Measurements from ENCODE around the gene NPAS3. TPM values are rescaled to one million over a fixed set of nuclear protein-coding genes. Genes with fewer than 3 reads are reported as not detected.
A peak's percentile ranks its signal among the peaks of the same experiment; 100 is the strongest.

NPAS3 gene
- total RNA-seq, 1 donor from 2014 or later, result 1.6 TPM

DNA sequence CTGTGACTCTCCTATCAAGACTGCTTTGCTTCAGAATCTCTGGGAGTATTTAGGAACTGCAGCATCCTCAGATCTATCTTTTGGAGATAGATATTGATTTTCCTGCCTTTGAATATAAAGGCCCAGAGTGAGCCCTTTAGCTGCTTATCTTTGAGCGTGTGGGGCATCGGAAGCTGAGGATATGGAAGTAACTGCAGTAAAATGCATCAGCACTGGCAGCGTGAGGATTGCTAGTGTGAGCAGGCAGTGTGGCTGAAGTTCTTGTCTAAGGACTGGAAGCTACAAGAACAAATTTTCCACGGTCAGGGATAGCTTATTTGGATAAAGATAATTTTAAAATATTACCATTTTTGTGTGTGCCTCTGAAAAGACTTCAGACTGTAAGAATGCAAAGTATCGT lies 474.7 kb downstream of the NPAS3 start:
- H3K36me3 Mint-ChIP-seq (ENCODE audit: low read depth, unreplicated experiment), result no peaks in the 10 kb centered on the region
- no peak for DNase-seq (ENCODE audit: low spot score)
- no peaks in the 10 kb centered on the region for H3K27me3 Mint-ChIP-seq (ENCODE audit: unreplicated experiment)
- TF ChIP-seq CTCF (IDR thresholded peaks at IDR 0.05; ENCODE audit: unreplicated experiment), result no peak
- H3K4me1 Mint-ChIP-seq (ENCODE audit: unreplicated experiment), result peaks cover 2% of the 10 kb centered on the region
- no peak overlapping the region for H3K4me3 Mint-ChIP-seq (ENCODE audit: unreplicated experiment)
- no peak overlapping the region for H3K27ac Mint-ChIP-seq (ENCODE audit: unreplicated experiment)
- H3K9me3 Mint-ChIP-seq (ENCODE audit: unreplicated experiment), result no peaks in the 10 kb centered on the region

- Mint-ChIP-seq H3K27me3 (ENCODE audit: unreplicated experiment) (no peaks in the 10 kb centered on the region), H3K27ac (ENCODE audit: unreplicated experiment) (no peak overlapping the region), H3K4me3 (ENCODE audit: unreplicated experiment) (no peak overlapping the region), H3K9me3 (ENCODE audit: unreplicated experiment) (no peaks in the 10 kb centered on the region), H3K4me1 (ENCODE audit: unreplicated experiment) (peaks cover 2% of the 10 kb centered on the region), H3K36me3 (ENCODE audit: low read depth, unreplicated experiment) (no peaks in the 10 kb centered on the region)
- no peak for DNase-seq (ENCODE audit: low spot score)
- no peak for TF ChIP-seq CTCF (IDR thresholded peaks at IDR 0.05; ENCODE audit: unreplicated experiment)
These were observed 475.4 kb downstream of the NPAS3 start for GRCh38 chr14:33414041-33414440.

- Mint-ChIP-seq H3K27me3 (ENCODE audit: unreplicated experiment) (no peaks in the 10 kb centered on the region), H3K4me3 (ENCODE audit: unreplicated experiment) (no peak overlapping the region), H3K4me1 (ENCODE audit: unreplicated experiment) (no peaks in the 10 kb centered on the region), H3K9me3 (ENCODE audit: unreplicated experiment) (no peaks in the 10 kb centered on the region), H3K36me3 (ENCODE audit: low read depth, unreplicated experiment) (no peaks in the 10 kb centered on the region), H3K27ac (ENCODE audit: unreplicated experiment) (no peak overlapping the region)
- DNase-seq (ENCODE audit: low spot score), result no peak
- no peak for TF ChIP-seq CTCF (IDR thresholded peaks at IDR 0.05; ENCODE audit: unreplicated experiment)
These were observed 481.5 kb downstream of the NPAS3 start for GRCh38 chr14:33420051-33420627.

DNA sequence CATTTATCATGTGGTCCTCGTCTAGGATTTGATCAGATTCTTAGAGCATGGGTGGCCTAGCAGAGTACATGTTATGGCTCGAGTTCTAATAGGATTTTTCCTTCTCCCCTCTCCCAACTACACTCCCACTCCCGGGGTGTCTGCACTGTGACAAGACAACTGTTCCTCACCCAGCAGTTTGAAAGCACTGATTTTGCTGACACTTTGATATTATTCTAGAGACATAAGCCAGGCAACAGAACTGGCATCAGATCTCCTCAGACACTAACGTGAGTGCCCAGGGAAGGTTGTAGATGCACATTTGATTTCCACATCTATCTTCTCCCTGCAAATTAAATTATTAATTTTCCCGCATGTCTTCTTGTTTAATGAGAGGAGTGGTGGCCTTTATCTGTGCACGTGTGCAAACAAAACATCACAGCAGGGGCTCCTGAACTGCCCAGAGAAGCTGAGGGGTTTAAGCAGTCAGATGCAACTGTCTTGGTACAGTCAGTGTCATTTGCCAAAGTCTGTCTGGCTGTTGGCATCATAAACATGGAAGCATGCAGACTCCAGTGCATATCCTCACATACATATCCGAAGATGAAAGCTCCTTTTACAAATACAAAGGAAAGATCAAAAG lies 491.8 kb downstream of the NPAS3 start:
- TF ChIP-seq CTCF (IDR thresholded peaks at IDR 0.05; ENCODE audit: unreplicated experiment), result no peak
- DNase-seq (ENCODE audit: low spot score), result no peak
- Mint-ChIP-seq H3K27me3 (ENCODE audit: unreplicated experiment) (no peaks in the 10 kb centered on the region), H3K27ac (ENCODE audit: unreplicated experiment) (no peak overlapping the region), H3K4me1 (ENCODE audit: unreplicated experiment) (peaks cover 6% of the 10 kb centered on the region), H3K9me3 (ENCODE audit: unreplicated experiment) (no peaks in the 10 kb centered on the region), H3K4me3 (ENCODE audit: unreplicated experiment) (no peak overlapping the region), H3K36me3 (ENCODE audit: low read depth, unreplicated experiment) (no peaks in the 10 kb centered on the region)

DNA sequence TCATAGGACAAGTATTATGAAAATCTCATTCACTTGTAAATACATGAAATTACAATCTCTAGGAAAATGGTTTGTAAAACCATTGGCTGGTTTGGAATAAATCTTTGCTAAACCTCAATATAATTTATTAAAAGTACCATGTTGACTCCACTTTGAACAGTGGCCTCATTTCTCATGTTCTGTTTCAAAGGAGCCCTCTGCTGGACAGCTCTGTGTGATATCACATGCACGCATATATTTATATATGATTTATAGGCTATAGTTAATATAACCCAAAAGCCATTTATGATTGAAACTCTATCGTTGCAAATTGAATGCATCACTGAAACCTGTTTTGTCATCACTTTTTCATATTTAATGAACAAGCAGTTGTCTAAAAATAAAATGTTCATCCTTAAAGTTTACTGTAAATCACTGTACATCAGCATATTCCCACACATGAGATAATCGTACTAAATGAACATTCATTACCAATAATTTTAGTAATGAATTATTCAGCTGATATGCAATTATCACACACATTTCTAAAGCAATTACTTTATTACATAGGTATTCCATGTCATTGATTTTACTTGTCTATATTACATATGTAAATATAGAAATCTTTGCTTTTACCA lies 493.8 kb downstream of the NPAS3 start:
- no peak overlapping the region for H3K4me3 Mint-ChIP-seq (ENCODE audit: unreplicated experiment)
- peaks cover 6% of the 10 kb centered on the region for H3K4me1 Mint-ChIP-seq (ENCODE audit: unreplicated experiment)
- peak; percentile 19 for TF ChIP-seq CTCF (IDR thresholded peaks at IDR 0.05; ENCODE audit: unreplicated experiment)
- H3K9me3 Mint-ChIP-seq (ENCODE audit: unreplicated experiment), result no peaks in the 10 kb centered on the region
- peak; percentile 13 for DNase-seq (ENCODE audit: low spot score)
- no peak overlapping the region for H3K27ac Mint-ChIP-seq (ENCODE audit: unreplicated experiment)
- no peaks in the 10 kb centered on the region for H3K36me3 Mint-ChIP-seq (ENCODE audit: low read depth, unreplicated experiment)
- H3K27me3 Mint-ChIP-seq (ENCODE audit: unreplicated experiment), result no peaks in the 10 kb centered on the region
